GM18526 (cell line): ENCODE measurements around the gene TEX53.
A peak's percentile ranks its signal among the peaks of the same experiment; 100 is the strongest.

Source experiments
- POLR2A ChIP-seq: IDR thresholded peaks from 3 replicates; pipeline ENCODE4 v1.6.1; 2011; ENCODE audit not compliant: insufficient read length; ENCODE audit errors: extremely low read depth

TEX53 gene

DNA sequence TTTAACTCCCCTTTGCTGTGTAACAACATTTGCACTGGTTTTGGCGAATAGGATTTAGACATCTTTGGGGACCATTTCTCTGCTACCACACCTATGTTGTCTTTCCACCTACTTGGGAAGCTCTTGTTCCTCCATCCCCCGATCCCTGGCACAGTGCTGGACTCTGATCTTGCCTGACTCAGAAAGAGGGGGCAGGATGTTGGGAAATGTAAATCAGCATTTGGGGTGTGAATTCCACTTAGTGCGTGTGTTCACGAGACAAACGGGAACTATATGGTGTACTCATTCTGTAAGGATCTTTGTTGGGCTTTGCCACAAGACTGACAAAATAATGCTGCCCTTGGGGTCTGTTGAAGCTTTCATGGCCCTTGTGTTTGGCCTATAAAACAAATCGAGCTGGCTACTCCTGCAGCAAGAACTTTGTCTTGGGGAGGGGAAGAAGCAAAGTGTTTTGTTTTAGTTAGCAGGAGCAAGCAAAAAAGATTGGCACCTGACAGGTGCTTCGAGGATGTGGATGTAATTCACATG, 28.0 kb downstream of the TEX53 start:
- no peak for TF ChIP-seq POLR2A

DNA sequence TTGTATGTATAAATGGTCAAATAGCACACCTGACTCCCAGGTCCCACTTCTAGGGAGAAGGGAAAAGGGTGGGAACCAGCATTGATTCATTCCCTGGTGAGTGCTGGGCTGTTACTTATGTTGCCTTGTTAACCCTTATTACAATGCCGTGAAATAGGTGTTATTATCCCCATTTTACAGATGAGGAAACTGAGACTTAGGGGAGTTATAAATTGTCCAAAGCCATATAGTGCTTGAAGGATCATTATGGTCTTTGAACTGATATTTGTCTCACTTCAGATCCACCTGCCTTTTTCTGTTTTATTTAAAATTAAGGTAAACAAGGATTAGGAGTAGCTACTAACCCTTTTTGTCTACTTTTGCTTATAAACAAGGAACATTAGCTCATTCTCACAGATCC, 30.1 kb downstream of the TEX53 start:
- TF ChIP-seq POLR2A: no peak

GRCh38 chr9:114626415-114627020, 31.1 kb downstream of the TEX53 start:
- no peak for TF ChIP-seq POLR2A

- TF ChIP-seq POLR2A: no peak
These were observed 32.9 kb downstream of the TEX53 start for GRCh38 chr9:114624677-114625076.

DNA sequence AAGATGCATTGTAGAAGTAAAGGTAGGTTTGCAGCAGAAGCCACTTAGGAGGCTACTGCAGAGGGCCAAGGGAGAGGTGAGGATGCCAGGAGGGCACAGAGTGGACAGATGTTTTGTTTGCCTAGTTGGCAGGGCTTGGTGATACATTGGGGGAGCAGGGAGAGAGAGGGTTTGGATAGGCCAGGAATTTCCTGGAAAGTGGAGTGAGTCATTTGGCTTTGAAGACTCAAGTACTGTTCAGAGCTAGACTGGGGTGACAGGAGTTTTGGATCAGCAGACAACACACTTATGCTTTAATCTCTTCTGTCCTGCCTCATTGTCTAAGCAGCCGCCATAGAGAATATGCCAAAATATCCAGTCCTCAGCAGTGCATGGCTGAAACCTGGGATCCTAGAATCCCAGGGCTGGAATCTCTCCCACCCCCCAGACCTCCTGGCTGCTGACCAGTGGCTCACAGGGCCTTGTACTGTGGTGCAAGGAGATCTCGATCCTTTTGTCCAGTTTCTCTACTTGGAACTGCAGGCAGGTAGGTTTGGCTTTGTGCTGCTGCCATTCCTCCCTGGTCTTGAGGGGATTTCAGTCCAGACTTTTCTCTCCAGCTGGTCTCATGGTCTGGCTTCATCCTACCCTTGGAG, 35.5 kb downstream of the TEX53 start:
- no peak for TF ChIP-seq POLR2A

- TF ChIP-seq POLR2A: no peak
These were observed 36.0 kb downstream of the TEX53 start for GRCh38 chr9:114621561-114621960.

- no peak for TF ChIP-seq POLR2A
These were observed 38.3 kb downstream of the TEX53 start for GRCh38 chr9:114619191-114619761.

- TF ChIP-seq POLR2A: no peak
These were observed 40.7 kb downstream of the TEX53 start for GRCh38 chr9:114616684-114617520.

DNA sequence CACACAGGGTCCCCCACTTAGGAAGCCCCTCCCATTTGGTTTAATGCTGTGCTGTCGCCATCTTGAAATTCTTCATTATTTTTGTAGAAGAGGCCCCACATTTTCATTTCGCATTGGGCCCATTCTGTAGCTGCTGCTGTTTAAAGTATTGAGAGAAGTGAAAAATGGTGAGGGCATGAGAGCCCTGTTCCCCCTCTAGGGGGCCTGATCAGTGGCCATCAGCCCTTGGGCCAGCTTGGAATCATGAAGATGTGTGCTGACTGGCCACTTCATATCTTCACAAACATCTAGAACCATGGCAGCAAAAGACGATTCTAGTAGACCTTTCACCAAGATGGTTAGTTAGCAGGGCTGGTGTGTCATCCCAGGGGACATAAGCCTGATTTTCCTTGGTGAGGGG, 43.2 kb downstream of the TEX53 start:
- no peak for TF ChIP-seq POLR2A

- TF ChIP-seq POLR2A: no peak
These were observed 43.7 kb downstream of the TEX53 start for GRCh38 chr9:114613919-114614318.

- TF ChIP-seq POLR2A: no peak
These were observed 44.5 kb downstream of the TEX53 start for GRCh38 chr9:114613087-114613486.

GRCh38 chr9:114612272-114612923, 45.2 kb downstream of the TEX53 start:
- no peak for TF ChIP-seq POLR2A

- TF ChIP-seq POLR2A: peak; percentile 3
These were observed 45.9 kb downstream of the TEX53 start for GRCh38 chr9:114611516-114612271.

- no peak for TF ChIP-seq POLR2A
These were observed 49.1 kb downstream of the TEX53 start for GRCh38 chr9:114608525-114608796.
